AG09309 (cell line): Measurements from ENCODE around the gene ATRNL1.
A peak's percentile ranks its signal among the peaks of the same experiment; 100 is the strongest.

ENCODE experiments used
- DNase-seq: peaks from one replicate; pipeline ENCODE4 v3.0.0-alpha.2; 2010; ENCODE audit warnings: low read depth
- H3K4me3 ChIP-seq: 2 replicates; pipeline ENCODE4 v1.5.1; 2011; ENCODE audit warnings: mild to moderate bottlenecking, low read depth, low read length, moderate library complexity; ENCODE audit not compliant: control insufficient read depth
- CTCF ChIP-seq: IDR thresholded peaks from 2 replicates; pipeline ENCODE4 v1.5.1; 2011; ENCODE audit warnings: mild to moderate bottlenecking, low read depth, low read length, inconsistent platforms; ENCODE audit not compliant: insufficient read depth, control insufficient read depth; ENCODE audit errors: missing control alignments

ATRNL1 gene

GRCh38 chr10:115909037-115909436 is 815.9 kb downstream of the ATRNL1 start:
- no peak overlapping the region for H3K4me3 ChIP-seq
- no peak for TF ChIP-seq CTCF
- no peak for DNase-seq

DNA sequence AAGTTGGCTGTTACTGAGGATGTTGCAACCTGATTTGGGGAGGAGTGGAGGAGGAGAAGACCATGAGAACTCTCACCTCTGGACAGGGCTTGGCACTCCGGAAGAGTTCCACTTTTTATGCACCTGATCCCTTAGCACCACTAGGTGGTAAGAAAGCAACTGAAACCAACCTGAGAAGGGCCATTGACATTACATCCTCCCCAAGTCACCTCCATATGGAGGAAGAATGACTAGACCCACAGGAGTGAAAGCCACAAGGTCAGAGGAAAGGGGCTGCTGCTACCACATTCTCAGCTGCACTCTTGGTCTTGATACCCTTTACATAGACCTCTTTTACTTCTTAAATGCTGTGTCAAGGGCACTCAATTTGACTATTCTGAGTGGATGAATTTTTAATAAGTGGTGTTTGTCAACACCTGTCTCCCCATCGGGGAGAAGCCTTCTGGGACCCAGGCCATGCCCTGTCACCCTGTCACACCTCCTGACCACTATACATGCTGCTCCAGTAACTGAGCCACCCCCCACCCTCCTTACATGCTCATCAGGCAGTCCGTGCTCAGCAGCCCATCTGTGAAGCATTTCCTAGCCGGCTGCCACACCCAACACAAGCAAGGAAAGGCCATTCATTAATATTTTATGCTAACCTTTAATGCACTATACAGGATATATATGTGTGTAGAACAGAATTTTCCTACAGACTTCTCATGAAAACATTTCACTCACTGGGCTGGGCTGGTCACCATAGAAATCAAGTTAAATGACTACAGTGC is 817.0 kb downstream of the ATRNL1 start:
- H3K4me3 ChIP-seq, result no peak overlapping the region
- DNase-seq, result no peak
- no peak for TF ChIP-seq CTCF

DNA sequence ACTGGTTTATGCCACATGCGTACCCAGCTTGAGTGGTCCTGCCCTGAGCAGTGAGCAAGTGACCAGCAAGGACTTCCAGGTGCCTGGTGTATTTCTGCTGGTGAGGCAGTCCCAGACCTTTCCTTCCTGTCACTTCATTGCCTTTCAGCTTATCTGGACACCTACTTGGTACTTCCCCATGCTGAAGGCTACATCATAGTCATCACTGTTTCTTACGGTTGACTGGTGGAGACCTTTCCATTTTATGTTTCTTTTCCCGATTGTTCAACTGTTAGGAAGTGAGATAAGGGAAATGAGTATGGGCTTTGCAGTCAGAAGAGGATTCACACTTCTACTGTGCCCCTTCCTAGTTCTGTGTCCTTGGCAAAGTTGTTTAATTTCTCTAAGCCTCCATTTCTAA is 821.3 kb downstream of the ATRNL1 start:
- no peak for TF ChIP-seq CTCF
- H3K4me3 ChIP-seq, result no peak overlapping the region
- no peak for DNase-seq

DNA sequence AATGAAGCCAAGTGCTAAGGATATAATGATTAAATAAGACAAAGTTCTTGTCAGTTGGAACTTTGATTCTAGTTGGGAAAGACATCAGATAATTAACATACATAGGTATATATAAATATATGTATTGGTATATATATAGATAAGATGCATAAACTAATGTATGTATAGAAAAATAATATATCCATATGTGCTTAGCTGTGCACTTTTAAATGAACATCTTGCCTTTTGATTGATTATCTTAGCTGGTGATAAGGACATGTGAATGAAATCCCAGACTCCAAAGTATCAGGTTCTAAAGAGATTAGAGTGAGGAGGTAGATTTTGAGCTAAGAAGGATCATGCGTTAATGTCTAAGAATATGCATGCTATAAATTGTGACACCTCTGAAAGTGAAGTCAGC is 822.3 kb downstream of the ATRNL1 start:
- no peak for DNase-seq
- no peak for TF ChIP-seq CTCF
- no peak overlapping the region for H3K4me3 ChIP-seq

DNA sequence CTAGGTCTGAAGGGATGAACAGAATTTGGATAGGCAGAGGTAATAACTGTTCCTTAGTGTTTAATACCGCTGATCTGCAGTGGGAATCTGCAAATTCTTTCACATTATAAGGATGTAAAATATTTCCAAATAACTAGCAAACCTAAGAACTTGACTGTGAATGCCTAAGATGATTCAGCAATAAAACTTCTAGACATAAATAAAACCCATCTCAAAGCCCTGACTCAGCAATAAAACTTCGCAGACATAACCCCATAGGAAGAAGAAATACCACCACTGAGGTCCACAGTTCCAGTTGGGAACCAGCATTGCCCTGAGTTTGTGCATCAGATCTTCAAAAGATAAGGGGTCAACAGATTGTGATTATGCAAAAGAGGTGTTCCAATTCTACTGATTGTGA is 825.6 kb downstream of the ATRNL1 start:
- no peak for TF ChIP-seq CTCF
- no peak overlapping the region for H3K4me3 ChIP-seq
- DNase-seq, result peak; percentile 41

- TF ChIP-seq CTCF, result no peak
- no peak for DNase-seq
- no peak overlapping the region for H3K4me3 ChIP-seq
Measured at GRCh38 chr10:115921795-115922194, 828.6 kb downstream of the ATRNL1 start.

- DNase-seq, result no peak
- no peak overlapping the region for H3K4me3 ChIP-seq
- no peak for TF ChIP-seq CTCF
Measured at GRCh38 chr10:115931309-115931708, 838.1 kb downstream of the ATRNL1 start.
